MCF 10A (cell line): ENCODE results near the gene STAT1. TPM values are rescaled to one million over a fixed set of nuclear protein-coding genes. Genes with fewer than 3 reads are reported as not detected.

Experiments
- BruUV-seq: library from RNA; stranded (reverse); fragments of 400-500 nt; replicated peaks from 2 replicates; lab custom pipeline; 2021; lab: Mats Ljungman, UMichigan
- CTCF ChIA-PET: fragments of 300-600 bp; sonication (Branson Sonifier 250); formaldehyde crosslinking; extraction: SDS; loops from one replicate; lab custom pipeline; 2021; ENCODE audit warnings: antibody characterized with exemption, inconsistent platforms; lab: Yijun Ruan, JAX
- POLR2A ChIA-PET: fragments of 300-600, 350-650 bp; sonication (Branson Sonifier 250); formaldehyde crosslinking; extraction: SDS; loops from one replicate; lab custom pipeline; 2020; ENCODE audit warnings: antibody characterized with exemption, inconsistent platforms; lab: Yijun Ruan, JAX
- DNase-seq: peaks from one replicate; pipeline ENCODE4 v3.0.0-alpha.2; 2018; ENCODE audit not compliant: unreplicated experiment
- H3K27ac Mint-ChIP-seq: one replicate; pipeline ENCODE4 v1.8.0; 2022; ENCODE audit warnings: mild to moderate bottlenecking, low read depth, mixed read lengths; ENCODE audit not compliant: unreplicated experiment
- H3K27me3 Mint-ChIP-seq: one replicate; pipeline ENCODE4 v1.8.0; 2022; ENCODE audit warnings: mixed read lengths; ENCODE audit not compliant: insufficient read depth, unreplicated experiment
- H3K36me3 Mint-ChIP-seq: one replicate; pipeline ENCODE4 v1.8.0; 2022; ENCODE audit warnings: mild to moderate bottlenecking, moderate library complexity, mixed read lengths; ENCODE audit not compliant: insufficient read depth, unreplicated experiment
- H3K4me1 Mint-ChIP-seq: one replicate; pipeline ENCODE4 v1.8.0; 2022; ENCODE audit warnings: mixed read lengths; ENCODE audit not compliant: insufficient read depth, unreplicated experiment
- H3K4me3 Mint-ChIP-seq: one replicate; pipeline ENCODE4 v1.8.0; 2022; ENCODE audit warnings: mild to moderate bottlenecking, moderate library complexity, mixed read lengths; ENCODE audit not compliant: unreplicated experiment
- H3K9me3 Mint-ChIP-seq: one replicate; pipeline ENCODE4 v1.8.0; 2022; ENCODE audit warnings: mixed read lengths; ENCODE audit not compliant: unreplicated experiment
- intact Hi-C: fragments of 100-400 bp; cut with micrococcal nuclease; formaldehyde crosslinking; loops from 2 replicates; pipeline ENCODE4 v1.14.1; 2022
- total RNA-seq: library from RNA; stranded (reverse); gene quantifications from 2 replicates; pipeline ENCODE4 v1.2.3, GENCODE V29; 2022
- TF ChIP-seq, protein P1 (sequence below): fragments of 200-600 bp; IDR thresholded peaks from one replicate; pipeline ENCODE4 v1.8.0; 2022; ENCODE audit warnings: antibody characterized with exemption, mild to moderate bottlenecking; ENCODE audit not compliant: unreplicated experiment

STAT1 gene
- total RNA-seq, 1 experiment from 2014 or later, result 36.9 TPM

DNA sequence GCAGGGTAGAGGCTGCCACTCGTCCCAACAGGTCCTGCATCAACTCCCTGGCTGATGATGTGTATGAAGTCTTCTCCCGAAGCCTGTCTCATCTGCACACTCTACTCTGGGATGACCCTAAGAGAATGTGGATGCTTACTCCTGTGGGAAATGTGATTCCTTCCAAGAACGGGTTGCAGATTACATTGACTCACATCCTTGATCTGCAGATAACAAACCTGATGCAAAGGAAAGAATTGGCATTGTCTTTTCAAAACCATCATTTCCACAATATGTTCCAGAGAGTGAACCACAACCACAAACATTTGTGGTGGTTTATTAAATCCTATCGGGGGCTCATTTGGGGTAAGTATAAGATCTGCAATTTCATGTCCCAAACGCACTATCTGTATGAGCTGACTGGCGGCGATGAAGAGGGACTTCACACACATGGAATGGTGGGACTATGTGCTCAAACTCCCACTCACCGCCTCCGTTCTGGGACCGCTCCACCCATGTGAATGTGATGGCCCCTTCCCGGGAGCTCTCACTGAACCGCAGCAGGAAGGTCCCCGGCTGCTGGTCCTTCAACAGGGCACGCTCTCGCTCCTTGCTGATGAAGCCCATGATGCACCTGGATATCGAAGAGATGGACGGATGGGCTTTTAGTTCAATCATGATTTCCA, 35.5 kb downstream of the STAT1 start:
- ChIA-PET POLR2A (interaction anchor here (0.6 kb wide), 1 partner anchor 115 kb away, joined by 3 read pairs; no protein-coding TSS in a partner anchor), CTCF (interaction anchor here (0.7 kb wide), 1 partner anchor 9 kb away, joined by 4 read pairs; no protein-coding TSS in a partner anchor)
- TF ChIP-seq, protein P1, sequence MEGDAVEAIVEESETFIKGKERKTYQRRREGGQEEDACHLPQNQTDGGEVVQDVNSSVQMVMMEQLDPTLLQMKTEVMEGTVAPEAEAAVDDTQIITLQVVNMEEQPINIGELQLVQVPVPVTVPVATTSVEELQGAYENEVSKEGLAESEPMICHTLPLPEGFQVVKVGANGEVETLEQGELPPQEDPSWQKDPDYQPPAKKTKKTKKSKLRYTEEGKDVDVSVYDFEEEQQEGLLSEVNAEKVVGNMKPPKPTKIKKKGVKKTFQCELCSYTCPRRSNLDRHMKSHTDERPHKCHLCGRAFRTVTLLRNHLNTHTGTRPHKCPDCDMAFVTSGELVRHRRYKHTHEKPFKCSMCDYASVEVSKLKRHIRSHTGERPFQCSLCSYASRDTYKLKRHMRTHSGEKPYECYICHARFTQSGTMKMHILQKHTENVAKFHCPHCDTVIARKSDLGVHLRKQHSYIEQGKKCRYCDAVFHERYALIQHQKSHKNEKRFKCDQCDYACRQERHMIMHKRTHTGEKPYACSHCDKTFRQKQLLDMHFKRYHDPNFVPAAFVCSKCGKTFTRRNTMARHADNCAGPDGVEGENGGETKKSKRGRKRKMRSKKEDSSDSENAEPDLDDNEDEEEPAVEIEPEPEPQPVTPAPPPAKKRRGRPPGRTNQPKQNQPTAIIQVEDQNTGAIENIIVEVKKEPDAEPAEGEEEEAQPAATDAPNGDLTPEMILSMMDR, result no peak
- Mint-ChIP-seq H3K9me3 (no peaks in the 10 kb centered on the region), H3K4me3 (no peak overlapping the region), H3K36me3 (peaks cover 92% of the 10 kb centered on the region), H3K4me1 (no peaks in the 10 kb centered on the region), H3K27me3 (no peaks in the 10 kb centered on the region), H3K27ac (no peak overlapping the region)
- BruUV-seq, result no TSS peak
- intact Hi-C loops, result no loop called here
- DNase-seq, result no peak

GRCh38 chr2:190977505-190977904, 36.5 kb downstream of the STAT1 start:
- intact Hi-C loops, result no loop called here
- Mint-ChIP-seq H3K36me3 (peaks cover 85% of the 10 kb centered on the region), H3K27ac (no peak overlapping the region), H3K4me1 (no peaks in the 10 kb centered on the region), H3K27me3 (no peaks in the 10 kb centered on the region), H3K9me3 (no peaks in the 10 kb centered on the region), H3K4me3 (no peak overlapping the region)
- ChIA-PET CTCF (no interaction called here), POLR2A (no interaction called here)
- no peak for DNase-seq
- TF ChIP-seq, protein P1, result no peak
- BruUV-seq, result no TSS peak

DNA sequence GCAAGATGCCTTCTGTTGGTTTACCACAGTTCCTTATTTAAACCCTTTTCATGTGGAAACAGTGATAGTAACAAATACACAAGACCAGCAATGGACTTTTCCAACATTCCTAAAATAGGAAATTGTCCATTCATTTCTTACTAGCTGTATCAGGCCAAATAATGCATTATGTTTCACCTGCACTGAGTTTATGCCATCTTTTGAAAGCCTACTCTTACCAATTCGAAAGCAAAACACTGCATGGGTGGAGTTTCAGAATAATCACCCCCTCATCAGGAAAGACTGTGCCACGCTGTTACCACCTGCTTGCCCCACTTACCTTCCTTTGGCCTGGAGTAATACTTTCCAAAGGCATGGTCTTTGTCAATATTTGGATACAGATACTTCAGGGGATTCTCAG, 37.5 kb downstream of the STAT1 start:
- H3K4me3 Mint-ChIP-seq, result no peak overlapping the region
- H3K27ac Mint-ChIP-seq, result no peak overlapping the region
- no peaks in the 10 kb centered on the region for H3K9me3 Mint-ChIP-seq
- no peak for DNase-seq
- H3K36me3 Mint-ChIP-seq, result peaks cover 83% of the 10 kb centered on the region
- ChIA-PET POLR2A (no interaction called here), CTCF (interaction anchor here (1.3 kb wide), 1 partner anchor 9 kb away, joined by 3 read pairs; no protein-coding TSS in a partner anchor)
- BruUV-seq, result no TSS peak
- TF ChIP-seq, protein P1, result no peak
- intact Hi-C loops, result no loop called here
- H3K27me3 Mint-ChIP-seq, result no peaks in the 10 kb centered on the region
- H3K4me1 Mint-ChIP-seq, result no peaks in the 10 kb centered on the region

DNA sequence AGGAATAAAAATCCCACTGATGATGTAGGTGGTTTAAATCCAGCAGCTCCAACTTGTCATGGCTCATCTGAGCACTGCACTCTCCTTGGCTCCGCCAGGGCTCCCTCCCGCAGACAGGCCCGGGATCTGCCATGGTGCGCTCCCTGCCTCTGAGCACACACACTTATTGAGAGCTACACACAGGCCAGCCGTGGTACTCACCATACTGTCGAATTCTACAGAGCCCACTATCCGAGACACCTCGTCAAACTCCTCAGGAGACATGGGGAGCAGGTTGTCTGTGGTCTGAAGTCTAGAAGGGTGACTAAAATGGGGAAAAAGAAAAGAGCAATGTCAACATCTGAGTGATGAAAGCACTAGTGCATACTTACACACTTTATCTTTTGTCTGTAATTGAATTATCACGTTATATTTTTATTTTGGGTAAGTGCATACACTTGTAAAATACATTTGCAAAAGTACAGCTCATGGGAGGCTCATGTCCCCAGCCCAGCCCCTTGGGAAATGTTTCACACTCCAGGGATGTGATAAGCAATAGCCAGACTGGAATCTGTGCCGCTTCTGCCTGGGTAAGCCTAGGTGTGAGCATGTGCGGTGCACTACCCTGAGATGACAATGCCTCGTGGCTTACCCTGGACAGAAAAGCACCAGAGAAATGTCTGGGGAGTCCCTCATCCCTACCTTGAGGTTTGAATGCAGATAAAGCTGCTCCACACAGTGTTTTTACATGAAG, 39.2 kb downstream of the STAT1 start:
- TF ChIP-seq, protein P1, result no peak
- Mint-ChIP-seq H3K36me3 (peaks cover 89% of the 10 kb centered on the region), H3K4me1 (no peaks in the 10 kb centered on the region), H3K27ac (no peak overlapping the region), H3K4me3 (no peak overlapping the region), H3K27me3 (no peaks in the 10 kb centered on the region), H3K9me3 (no peaks in the 10 kb centered on the region)
- POLR2A ChIA-PET, result interaction anchor here (1.0 kb wide), 1 partner anchor 14 kb away, joined by 4 read pairs; no protein-coding TSS in a partner anchor
- no TSS peak for BruUV-seq
- CTCF ChIA-PET, result interaction anchor here (0.5 to 1.3 kb wide), 3 partner anchors 12 to 565 kb away, joined by 3 to 4 read pairs (median 3); no protein-coding TSS in a partner anchor
- intact Hi-C loops, result no loop called here
- no peak for DNase-seq
